DOHH2 (cell line): ENCODE measurements around the gene SORBS1.

ENCODE experiments used
- H3F3A ChIP-seq: fragments of 200-600 bp; sonication (generic), shearing (Covaris generic); 2 replicates; pipeline ENCODE4 v1.6.0; 2016; ENCODE audit warnings: antibody characterized with exemption, mild to moderate bottlenecking; ENCODE audit not compliant: control insufficient read depth, insufficient read depth
- H3K27ac ChIP-seq: fragments of 200-600 bp; sonication (generic); 2 replicates; pipeline ENCODE4 v1.5.1; 2014; ENCODE audit warnings: low read depth, mild to moderate bottlenecking, low read length, moderate library complexity
- H3K27me3 ChIP-seq: fragments of 200-600 bp; sonication (generic); 2 replicates; pipeline ENCODE4 v1.6.1; 2014; ENCODE audit warnings: mild to moderate bottlenecking, low read length, mixed read lengths; ENCODE audit not compliant: control insufficient read depth
- H3K36me3 ChIP-seq: fragments of 200-600 bp; sonication (generic); 2 replicates; pipeline ENCODE4 v1.6.1; 2014; ENCODE audit warnings: mild to moderate bottlenecking, low read length, moderate library complexity, mixed read lengths; ENCODE audit not compliant: control insufficient read depth
- H3K4me1 ChIP-seq: fragments of 200-600 bp; sonication (generic); 2 replicates; pipeline ENCODE4 v1.6.1; 2014; ENCODE audit warnings: mild to moderate bottlenecking, low read length, mixed read lengths; ENCODE audit not compliant: control insufficient read depth
- H3K4me2 ChIP-seq: fragments of 200-600 bp; sonication (generic); 2 replicates; pipeline ENCODE4 v1.6.0; 2014; ENCODE audit warnings: mild to moderate bottlenecking, low read length, moderate library complexity
- H3K4me3 ChIP-seq: fragments of 200-600 bp; sonication (generic); 2 replicates; pipeline ENCODE4 v1.5.1; 2014; ENCODE audit warnings: mild to moderate bottlenecking, low read length, mixed read lengths
- H3K79me2 ChIP-seq: fragments of 200-600 bp; sonication (generic); 2 replicates; pipeline ENCODE4 v1.6.1; 2014; ENCODE audit warnings: mild to moderate bottlenecking, low read length, mixed read lengths; ENCODE audit not compliant: control insufficient read depth
- H3K9me2 ChIP-seq: fragments of 200-600 bp; sonication (generic); replicated peaks from 2 replicates; pipeline ENCODE4 v1.6.1; 2014; ENCODE audit warnings: mild to moderate bottlenecking, low read length, mixed read lengths; ENCODE audit not compliant: control insufficient read depth
- H3K9me3 ChIP-seq: fragments of 200-600 bp; sonication (generic); 2 replicates; pipeline ENCODE4 v1.6.1; 2014; ENCODE audit warnings: antibody characterized with exemption, low read length, mixed read lengths; ENCODE audit not compliant: control insufficient read depth, insufficient read depth
- H4K20me1 ChIP-seq: fragments of 200-600 bp; sonication (generic); 2 replicates; pipeline ENCODE4 v1.6.0; 2014; ENCODE audit warnings: low read depth, mild to moderate bottlenecking, antibody characterized with exemption, low read length, moderate library complexity; ENCODE audit not compliant: control insufficient read depth, insufficient read depth
- EZH2phosphoT487 ChIP-seq: fragments of 200-600 bp; sonication (generic); IDR thresholded peaks from 2 replicates; pipeline ENCODE4 v1.6.1; 2017; ENCODE audit warnings: borderline replicate concordance, mild to moderate bottlenecking, antibody characterized with exemption, low read length, moderate library complexity, mixed read lengths
- TF ChIP-seq, protein P1 (sequence below): fragments of 200-600 bp; sonication (generic); IDR thresholded peaks from one replicate; pipeline ENCODE4 v1.5.1; 2014; ENCODE audit warnings: antibody characterized with exemption, mild to moderate bottlenecking, low read depth, low read length; ENCODE audit not compliant: poor library complexity, severe bottlenecking

SORBS1 gene

DNA sequence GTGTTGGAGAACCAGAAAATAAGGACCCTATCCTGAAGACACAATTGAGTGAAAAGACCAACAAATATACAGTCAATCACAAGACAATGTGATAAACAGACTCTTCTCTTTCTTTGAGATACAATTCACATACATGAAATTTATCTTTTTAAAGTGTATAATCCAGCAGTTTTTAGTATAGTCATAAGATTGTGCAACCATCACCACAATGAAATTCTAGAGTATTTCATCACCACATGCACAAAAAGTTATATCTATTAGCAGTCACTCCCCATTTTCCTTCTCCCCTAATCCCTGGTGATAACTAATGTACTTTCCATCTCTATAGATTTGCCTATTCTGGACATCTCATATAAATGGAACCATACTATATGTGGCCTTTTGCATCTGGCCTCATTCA is 8.2 kb upstream of the SORBS1 start:
- Histone ChIP-seq H3K4me1 (no peaks in the 10 kb centered on the region), H3K4me2 (no peak overlapping the region), H3K9me2 (no peaks in the 10 kb centered on the region), H3K27me3 (peaks cover 21% of the 10 kb centered on the region; the same call in 1 of the 2 replicates), H3K36me3 (no peaks in the 10 kb centered on the region), H4K20me1 (no peaks in the 10 kb centered on the region), H3K79me2 (no peaks in the 10 kb centered on the region), H3F3A (no peaks in the 10 kb centered on the region), H3K4me3 (no peak overlapping the region), H3K9me3 (no peaks in the 10 kb centered on the region), H3K27ac (no peak overlapping the region)
- TF ChIP-seq, protein P1, sequence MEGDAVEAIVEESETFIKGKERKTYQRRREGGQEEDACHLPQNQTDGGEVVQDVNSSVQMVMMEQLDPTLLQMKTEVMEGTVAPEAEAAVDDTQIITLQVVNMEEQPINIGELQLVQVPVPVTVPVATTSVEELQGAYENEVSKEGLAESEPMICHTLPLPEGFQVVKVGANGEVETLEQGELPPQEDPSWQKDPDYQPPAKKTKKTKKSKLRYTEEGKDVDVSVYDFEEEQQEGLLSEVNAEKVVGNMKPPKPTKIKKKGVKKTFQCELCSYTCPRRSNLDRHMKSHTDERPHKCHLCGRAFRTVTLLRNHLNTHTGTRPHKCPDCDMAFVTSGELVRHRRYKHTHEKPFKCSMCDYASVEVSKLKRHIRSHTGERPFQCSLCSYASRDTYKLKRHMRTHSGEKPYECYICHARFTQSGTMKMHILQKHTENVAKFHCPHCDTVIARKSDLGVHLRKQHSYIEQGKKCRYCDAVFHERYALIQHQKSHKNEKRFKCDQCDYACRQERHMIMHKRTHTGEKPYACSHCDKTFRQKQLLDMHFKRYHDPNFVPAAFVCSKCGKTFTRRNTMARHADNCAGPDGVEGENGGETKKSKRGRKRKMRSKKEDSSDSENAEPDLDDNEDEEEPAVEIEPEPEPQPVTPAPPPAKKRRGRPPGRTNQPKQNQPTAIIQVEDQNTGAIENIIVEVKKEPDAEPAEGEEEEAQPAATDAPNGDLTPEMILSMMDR, result no peak
- TF ChIP-seq EZH2phosphoT487, result no peak

DNA sequence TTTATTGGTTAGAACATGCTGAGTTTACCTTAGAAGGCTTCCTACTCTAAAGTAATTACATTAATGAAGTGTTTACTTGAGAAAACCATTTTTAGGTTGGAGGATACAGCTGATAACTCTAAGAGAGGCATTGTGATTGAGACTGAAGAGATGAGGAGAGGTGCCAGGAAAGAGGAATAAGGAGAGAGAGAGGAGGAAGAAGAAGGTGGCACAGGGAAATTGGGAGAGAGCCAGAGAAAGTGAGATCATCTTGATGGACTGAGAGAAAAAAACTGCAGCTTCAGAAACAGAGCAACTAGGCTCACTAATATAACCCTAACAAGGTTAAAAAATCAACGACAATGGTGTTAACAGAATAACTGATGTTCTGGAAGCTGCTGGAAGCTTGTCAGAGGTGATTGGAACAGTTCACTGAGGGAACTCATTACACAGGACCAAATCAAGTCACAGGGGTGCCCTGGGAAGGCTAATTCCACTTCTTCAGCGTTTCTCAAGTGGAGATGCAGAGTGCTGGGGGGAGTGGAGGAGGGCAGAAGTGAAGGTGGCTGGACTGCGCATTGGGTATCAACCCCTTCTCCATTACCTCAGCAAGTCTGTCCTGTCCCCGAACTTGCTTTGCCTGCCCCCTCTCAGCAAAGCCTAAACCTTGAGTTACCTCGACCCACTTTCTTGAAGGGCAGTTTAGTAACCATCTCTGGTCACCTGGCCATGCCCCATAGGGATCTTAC is 6.9 kb upstream of the SORBS1 start:
- H3K4me3 ChIP-seq, result no peak overlapping the region
- no peaks in the 10 kb centered on the region for H3K4me1 ChIP-seq
- H3K9me3 ChIP-seq, result no peaks in the 10 kb centered on the region
- no peak overlapping the region for H3K27ac ChIP-seq
- H3K36me3 ChIP-seq, result no peaks in the 10 kb centered on the region
- no peaks in the 10 kb centered on the region for H3K79me2 ChIP-seq
- H3K9me2 ChIP-seq, result no peaks in the 10 kb centered on the region
- no peak for TF ChIP-seq EZH2phosphoT487
- TF ChIP-seq, protein P1, result no peak
- H4K20me1 ChIP-seq, result no peaks in the 10 kb centered on the region
- H3K4me2 ChIP-seq, result no peak overlapping the region
- no peaks in the 10 kb centered on the region for H3F3A ChIP-seq
- peaks cover 11% of the 10 kb centered on the region; the same call in 1 of the 2 replicates for H3K27me3 ChIP-seq

DNA sequence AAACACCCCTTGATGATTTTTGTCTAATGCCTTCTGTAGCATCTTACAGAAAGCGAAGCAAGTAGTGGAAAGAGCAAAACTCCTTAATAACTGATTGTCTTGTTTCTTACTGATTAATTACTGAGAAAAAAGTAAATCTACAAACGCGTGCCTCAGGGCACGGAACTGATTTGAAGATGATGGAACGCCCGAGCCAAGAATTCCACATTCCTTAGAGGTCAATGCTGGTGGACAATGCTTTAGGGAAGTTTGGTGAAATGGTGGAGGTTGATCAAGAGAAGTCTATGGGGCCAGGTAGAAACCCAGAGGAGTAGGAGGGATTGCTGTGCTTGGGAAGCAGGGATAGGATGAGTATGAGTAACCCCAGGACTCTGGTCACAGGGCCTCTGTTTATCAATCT is 5.0 kb upstream of the SORBS1 start:
- peaks cover 5% of the 10 kb centered on the region; the same call in 1 of the 2 replicates for H3K4me1 ChIP-seq
- H4K20me1 ChIP-seq, result no peaks in the 10 kb centered on the region
- no peaks in the 10 kb centered on the region for H3F3A ChIP-seq
- H3K27ac ChIP-seq, result no peak overlapping the region
- no peaks in the 10 kb centered on the region for H3K36me3 ChIP-seq
- H3K79me2 ChIP-seq, result no peaks in the 10 kb centered on the region
- peaks cover 17% of the 10 kb centered on the region for H3K27me3 ChIP-seq
- no peaks in the 10 kb centered on the region for H3K9me3 ChIP-seq
- no peaks in the 10 kb centered on the region for H3K9me2 ChIP-seq
- TF ChIP-seq EZH2phosphoT487, result no peak
- TF ChIP-seq, protein P1, result no peak
- H3K4me2 ChIP-seq, result no peak overlapping the region
- no peak overlapping the region for H3K4me3 ChIP-seq
